GM18870 (cell line): ENCODE measurements around the gene CA7.
"Not testable (repeated sequence)": the region's sequence is repeated elsewhere in the genome, so short reads cannot be mapped to it uniquely, and the experiment has no call there.

ENCODE experiments used
- ATAC-seq: cut with Tn5 transposase; IDR thresholded peaks from one replicate; pipeline ENCODE4 v1.9.1; 2021; ENCODE audit warnings: moderate library complexity; ENCODE audit not compliant: unreplicated experiment

CA7 gene

GRCh38 chr16:66895999-66896398, 51.8 kb downstream of the CA7 start:
- ATAC-seq: no peak

- ATAC-seq: not testable (repeated sequence)
Measured at GRCh38 chr16:66896682-66897081, 52.5 kb downstream of the CA7 start.

GRCh38 chr16:66898207-66898606, 54.0 kb downstream of the CA7 start:
- no peak for ATAC-seq

- no peak for ATAC-seq
Measured at GRCh38 chr16:66898933-66899309, 54.7 kb downstream of the CA7 start.

- no peak for ATAC-seq
Measured at GRCh38 chr16:66899310-66899944, 55.2 kb downstream of the CA7 start.

GRCh38 chr16:66899945-66900710, 55.9 kb downstream of the CA7 start:
- no peak for ATAC-seq

GRCh38 chr16:66900721-66901441, 56.7 kb downstream of the CA7 start:
- ATAC-seq: no peak

- ATAC-seq: no peak
Measured at GRCh38 chr16:66901626-66902025, 57.4 kb downstream of the CA7 start.

GRCh38 chr16:66902648-66903543, 58.7 kb downstream of the CA7 start:
- no peak for ATAC-seq
